HG03039 (cell line): Measurements from ENCODE around the gene ELAVL2.

ENCODE experiments used
- ATAC-seq: cut with Tn5 transposase; IDR thresholded peaks from one replicate; pipeline ENCODE4 v1.9.1; 2021; ENCODE audit warnings: mild to moderate bottlenecking, moderate library complexity; ENCODE audit not compliant: unreplicated experiment

The ELAVL2 gene

DNA sequence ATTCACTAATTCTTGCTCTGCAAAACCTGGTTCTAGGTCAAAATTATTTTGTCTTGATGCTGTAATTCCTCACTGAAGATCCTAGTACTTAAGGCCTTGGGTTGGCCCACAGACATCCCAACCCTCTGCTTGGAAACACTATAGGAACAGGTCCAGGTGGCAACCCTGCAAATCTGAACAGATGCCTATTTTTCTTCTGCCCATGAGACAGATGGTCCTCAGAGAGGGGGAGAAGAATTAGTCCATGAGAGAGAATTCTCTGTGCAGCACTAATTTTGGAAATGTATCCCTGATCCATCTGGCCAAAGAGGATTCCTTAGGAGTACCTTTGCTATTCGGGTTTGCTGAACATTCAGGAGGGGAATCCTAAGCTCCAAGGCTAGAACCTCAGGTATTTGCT, 156.3 kb downstream of the ELAVL2 start:
- ATAC-seq = no peak

DNA sequence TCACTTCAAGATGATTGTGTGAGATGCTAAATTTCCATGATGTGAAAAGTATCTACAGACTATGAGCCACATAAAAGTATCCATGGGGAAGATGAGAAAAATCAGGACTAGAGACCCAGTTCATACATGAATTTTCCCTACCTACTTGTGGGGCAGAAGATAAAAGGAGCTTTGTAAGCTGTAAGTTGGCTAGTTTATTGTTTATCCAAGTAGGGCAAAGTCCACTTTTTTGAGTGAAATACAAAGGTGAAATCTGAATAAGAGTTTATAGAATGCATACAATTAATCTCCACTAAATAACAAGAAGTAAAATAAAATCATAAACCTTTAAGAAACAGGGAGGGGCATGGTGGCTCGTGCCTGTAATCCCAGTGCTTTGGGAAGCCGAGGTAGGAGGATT, 160.4 kb downstream of the ELAVL2 start:
- no peak for ATAC-seq

DNA sequence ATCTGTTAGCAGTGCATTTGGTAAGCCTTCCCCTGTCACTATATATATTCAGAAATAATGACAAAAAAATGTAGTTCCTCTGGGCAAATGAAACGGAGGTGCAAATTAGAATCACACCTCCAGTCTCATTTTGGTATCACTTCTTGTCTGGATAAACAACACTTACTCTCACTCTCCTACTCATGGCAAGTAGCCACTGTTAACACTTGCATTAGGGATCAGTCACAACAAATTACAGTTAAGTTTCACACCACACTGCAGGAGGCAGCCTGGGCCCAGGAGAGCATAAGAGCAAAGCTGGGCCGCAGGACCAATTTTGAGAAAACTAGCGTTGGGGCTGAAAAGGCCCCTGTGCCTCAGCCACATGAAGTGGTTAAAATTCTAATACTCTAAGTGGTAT, 161.0 kb downstream of the ELAVL2 start:
- no peak for ATAC-seq

DNA sequence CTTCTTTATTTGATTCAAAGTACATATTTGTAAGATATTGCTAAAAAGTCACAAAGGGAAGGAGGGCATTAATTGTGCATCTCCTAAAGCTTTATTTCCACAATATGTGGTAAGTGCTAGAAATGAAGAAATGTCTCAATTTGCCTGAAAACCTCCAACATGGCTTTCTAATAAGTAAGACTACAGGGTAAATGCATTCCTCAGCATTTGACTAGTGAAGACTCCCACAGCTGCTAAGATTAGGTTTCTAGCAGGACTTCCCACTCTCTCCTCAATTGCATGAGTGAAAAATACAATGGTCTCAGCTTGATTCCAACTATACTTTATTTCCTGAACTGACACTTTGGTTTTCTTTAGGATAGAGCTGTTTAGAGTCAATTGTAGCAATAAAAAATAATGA, 162.1 kb downstream of the ELAVL2 start:
- no peak for ATAC-seq

DNA sequence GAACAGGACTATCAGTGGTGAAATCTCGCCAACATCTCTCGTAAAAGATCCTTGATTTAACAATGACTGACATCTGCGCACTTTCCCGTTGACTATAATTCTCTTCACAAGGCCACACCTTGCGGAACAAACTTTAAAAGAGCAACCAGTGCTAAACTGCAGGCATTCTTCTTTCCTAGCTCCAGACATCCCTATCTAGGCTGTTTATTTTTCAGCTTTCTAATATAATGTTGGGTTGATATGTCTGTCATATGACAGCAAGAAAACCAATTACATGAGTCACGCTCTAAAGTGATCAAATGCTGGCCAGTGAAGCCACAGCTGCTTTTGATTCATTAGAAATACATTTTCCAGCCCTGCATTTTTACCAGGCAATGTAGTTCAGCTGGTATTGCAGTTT, 162.5 kb downstream of the ELAVL2 start:
- no peak for ATAC-seq

DNA sequence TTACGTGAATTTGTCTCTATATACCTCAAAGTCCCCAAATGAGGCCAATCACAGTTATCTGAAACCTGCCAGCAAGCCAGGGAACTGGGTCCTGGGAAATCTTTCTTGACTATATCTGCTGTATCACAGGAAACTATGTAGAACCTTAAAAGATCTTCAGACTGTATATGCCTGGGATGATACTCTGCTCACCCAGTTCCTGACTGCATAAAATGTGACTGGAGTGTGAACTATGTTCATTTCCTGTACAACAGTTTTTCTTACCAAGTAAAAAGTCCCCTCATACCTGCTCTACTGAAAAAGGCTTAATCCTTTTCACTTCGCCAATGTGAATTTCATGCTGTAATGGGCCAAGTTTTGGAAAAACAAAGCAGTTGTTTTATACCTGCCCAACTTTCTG, 162.9 kb downstream of the ELAVL2 start:
- no peak for ATAC-seq

DNA sequence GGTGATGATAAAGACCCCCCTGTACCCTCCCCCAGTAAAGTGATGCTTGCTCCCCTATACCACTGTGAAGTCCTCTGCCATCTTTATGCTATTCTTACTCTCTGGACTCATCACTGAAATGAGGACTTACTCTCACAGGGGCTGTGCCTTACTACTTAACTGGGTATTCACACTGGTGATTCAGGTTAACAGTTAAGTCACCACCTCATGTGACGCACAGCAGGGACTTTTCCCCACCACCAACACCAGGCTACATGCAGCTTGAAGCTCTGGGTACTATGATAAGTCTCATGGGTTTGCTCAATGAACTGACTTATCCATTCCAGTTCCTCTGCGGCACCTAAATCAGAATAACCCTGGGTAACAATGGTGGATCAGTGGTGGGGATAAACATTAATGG, 163.7 kb downstream of the ELAVL2 start:
- ATAC-seq = no peak

DNA sequence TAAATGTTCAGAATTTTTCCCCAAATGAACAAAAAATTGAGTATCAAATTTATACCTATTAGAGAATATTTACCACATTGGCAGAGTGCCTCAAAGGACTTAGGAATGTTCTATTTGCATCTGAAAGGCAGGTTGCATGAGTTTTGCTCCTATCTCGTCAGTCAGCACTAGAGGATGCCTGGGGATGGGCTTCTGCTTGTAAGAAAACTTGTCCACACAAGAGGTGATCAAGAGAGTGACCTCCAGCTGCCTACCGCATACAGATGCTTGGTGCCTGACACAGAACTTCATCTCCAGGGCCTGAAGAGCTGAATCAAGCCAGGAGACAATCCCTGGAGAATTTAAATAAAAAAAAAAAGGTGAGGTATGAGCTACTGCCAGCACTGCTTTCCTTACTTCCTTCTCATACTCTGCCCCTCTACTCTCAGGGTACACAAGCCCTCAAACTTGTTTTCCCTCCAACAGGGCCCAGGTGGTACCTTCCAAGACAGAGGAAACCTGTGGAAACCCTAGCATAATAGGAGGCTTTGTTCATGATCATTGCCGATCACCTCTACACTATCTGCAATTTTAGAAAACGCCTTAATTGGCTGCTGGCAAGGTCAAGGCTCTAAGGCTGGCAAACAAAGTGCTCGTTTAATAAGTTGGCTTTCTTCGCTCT, 166.6 kb downstream of the ELAVL2 start:
- ATAC-seq = no peak

DNA sequence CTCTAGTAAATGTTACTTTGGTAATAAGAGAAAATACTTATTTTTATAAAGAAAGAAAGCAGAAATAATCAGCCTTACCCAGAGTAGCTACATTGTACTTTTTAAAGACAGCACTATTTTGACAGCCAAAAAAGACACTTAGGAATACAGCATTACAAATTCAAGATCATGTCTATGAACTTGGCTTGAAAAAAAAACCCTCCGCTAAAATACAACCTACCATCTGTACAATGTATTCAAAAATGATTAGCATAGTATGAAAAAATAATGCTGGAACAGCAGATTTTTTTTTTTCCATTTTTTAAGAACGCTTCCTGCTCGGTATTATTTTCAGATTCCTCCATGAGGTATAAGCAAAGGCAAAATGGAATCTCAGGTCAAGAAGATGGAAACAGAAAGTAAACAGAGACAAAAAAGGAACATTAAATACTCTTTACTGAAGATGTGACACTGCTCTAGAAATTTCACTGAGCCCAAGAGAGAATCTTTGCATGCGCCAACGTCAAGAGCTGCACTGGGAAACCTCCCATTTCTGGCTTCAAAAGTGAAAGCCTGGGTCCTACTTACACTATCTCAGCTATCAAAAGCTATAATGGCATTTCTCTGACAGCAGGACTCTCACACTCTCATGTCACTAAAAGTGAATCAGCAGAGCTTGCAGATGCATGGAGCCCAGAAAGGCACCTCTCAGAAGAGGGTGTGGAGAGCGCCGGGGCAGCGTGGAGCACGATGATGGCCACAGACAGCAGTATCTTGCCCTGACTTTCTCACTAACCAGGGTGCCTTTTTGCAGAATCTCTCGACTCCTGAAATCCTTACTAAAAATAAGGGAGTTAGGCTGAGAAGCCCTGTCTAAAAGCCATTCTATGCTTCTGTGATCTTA, 167.4 kb downstream of the ELAVL2 start:
- ATAC-seq = no peak

DNA sequence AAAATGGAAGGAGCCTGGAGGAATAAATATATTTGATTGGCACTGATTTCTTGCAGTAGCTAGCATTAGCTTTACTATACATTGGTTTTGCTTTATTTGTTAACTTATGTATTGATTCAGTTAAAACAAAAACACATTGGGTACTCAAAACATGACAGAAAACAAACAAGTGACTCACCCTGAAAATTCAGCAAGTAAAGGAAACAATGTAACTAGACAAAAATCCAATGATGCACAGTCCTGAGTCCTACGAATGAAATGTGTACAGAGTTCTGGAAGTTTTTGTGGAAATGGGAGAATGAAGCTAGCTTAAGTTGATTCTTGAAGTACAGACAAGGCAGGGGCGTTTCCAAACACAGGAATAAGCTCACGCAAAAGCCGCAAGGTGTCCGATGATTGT, 175.0 kb downstream of the ELAVL2 start:
- ATAC-seq = no peak

DNA sequence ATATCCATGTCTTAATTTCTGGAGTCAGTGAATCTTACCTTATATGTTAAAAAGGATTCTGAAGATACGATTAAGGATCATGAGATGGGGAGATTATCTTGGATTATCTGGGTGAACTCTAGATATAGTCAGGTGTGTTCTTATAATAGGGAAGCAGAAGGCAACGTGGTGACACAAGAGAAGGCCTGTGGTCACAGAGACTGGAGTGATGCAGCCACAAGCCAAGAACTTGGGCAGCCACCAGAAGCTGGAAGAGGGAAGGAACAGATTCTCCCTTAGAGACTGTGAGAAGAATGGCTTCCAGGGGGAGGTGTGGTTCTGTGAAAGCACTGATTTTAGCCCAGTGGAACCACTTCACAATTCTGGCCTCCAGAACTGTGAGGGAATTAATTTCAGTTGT, 177.4 kb downstream of the ELAVL2 start:
- no peak for ATAC-seq

DNA sequence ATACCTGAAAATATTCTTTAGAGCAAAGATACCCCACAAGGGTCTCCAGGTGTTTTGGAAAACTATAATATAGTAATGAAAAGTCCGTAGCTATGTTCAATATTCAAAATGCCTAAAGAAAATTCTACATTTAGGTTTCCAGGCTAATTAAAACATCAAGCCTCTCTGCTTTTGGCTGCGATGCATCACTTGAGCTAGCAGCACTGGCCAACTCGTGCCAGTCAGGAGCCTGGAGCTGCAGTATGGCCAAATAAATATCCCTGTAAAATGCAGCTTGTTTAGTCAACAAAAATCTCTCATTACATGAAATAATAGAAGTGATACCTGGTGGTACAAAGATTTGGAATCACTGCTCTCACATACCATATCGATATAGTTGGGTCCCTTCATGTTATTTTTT, 181.1 kb downstream of the ELAVL2 start:
- no peak for ATAC-seq

DNA sequence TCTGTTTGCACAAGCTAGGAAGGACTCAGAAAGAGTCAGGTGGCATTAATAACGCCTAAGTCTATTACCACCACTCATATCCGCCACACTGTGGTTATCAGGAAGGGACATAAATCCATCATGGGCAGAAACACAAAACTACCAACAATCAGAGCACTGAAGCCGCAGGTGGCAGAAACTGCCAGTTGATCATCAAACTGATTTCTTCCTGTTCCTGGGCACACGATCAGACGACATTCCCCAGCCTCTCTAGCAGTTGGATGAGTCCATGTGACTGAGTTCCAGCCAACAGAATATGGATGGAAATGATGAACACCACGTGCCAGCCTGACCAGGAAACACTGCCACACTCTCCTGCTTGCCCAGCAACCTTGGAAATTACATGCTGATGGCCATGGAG, 181.7 kb downstream of the ELAVL2 start:
- no peak for ATAC-seq

DNA sequence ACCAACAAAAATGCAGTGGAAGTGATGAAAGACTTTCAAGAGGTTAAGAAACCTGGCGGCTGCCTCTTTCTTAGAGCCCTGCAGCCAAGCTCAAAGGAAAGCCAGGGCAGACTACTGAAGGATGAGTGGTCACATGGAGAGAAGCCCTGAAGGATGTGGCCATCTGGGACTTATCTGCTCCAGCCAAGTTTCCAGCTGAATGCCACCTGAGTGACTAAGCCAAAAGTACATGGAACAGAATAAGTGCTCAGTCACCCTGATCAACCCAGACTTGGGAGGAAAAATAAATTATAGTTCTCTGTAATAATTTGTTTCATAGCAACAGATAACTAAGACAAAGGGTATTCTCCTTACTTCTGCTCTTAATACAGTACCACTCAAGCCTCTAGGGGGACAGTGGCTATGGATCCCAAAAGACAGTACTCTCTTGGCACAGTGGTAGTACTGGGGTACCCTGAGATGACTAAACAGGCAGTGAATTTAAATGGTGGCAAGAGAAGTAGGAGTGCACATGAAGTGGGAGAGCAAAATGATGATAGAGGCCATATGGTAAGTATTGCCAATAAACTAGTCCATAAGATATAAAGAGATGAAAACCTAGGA, 182.3 kb downstream of the ELAVL2 start:
- no peak for ATAC-seq
